AG04450 (cell line): ENCODE measurements around the gene IL3. TPM values are rescaled to one million over a fixed set of nuclear protein-coding genes. Genes with fewer than 3 reads are reported as not detected.

Experiments
- CTCF ChIA-PET: fragments of 300-600, 350-600 bp; formaldehyde crosslinking; extraction: SDS; loops from one replicate; lab custom pipeline; 2022; ENCODE audit warnings: antibody characterized with exemption, inconsistent platforms; lab: Charles Lee
- POLR2A ChIA-PET: fragments of 350-600 bp; formaldehyde crosslinking; extraction: SDS; loops from one replicate; lab custom pipeline; 2021; ENCODE audit warnings: antibody characterized with exemption, inconsistent platforms; lab: Yijun Ruan, JAX
- DNase-seq: peaks from one replicate; pipeline ENCODE4 v3.0.0-alpha.2; 2011; ENCODE audit warnings: low read depth, low spot score
- H3K27ac ChIP-seq: one replicate; pipeline ENCODE4 v1.5.1; 2012; ENCODE audit warnings: low read depth, low read length, control low read depth
- H3K27me3 ChIP-seq: one replicate; pipeline ENCODE4 v1.6.0; 2012; ENCODE audit warnings: low read length; ENCODE audit not compliant: control insufficient read depth, insufficient read depth
- H3K4me3 ChIP-seq: 2 replicates; pipeline ENCODE4 v1.5.1; 2011; ENCODE audit warnings: mild to moderate bottlenecking, low read depth, low read length, control low read depth
- H3K9me3 ChIP-seq: 2 replicates; pipeline ENCODE4 v1.5.1; 2012; ENCODE audit warnings: low read length; ENCODE audit not compliant: control insufficient read depth, insufficient read depth
- polyA plus RNA-seq: library from polyadenylated mRNA; depleted of rRNA; stranded (reverse); fragments of >200 nt; gene quantifications from 2 replicates; pipeline ENCODE4 v1.2.3, GENCODE V29; 2011
- TF ChIP-seq, protein P1 (sequence below): IDR thresholded peaks from 2 replicates; pipeline ENCODE4 v1.5.1; 2011; ENCODE audit warnings: low read depth, low read length, control low read depth, inconsistent platforms

Gene IL3
- polyA plus RNA-seq, 1 experiment: not detected

- H3K27ac ChIP-seq: no peak overlapping the region
- H3K4me3 ChIP-seq: no peak overlapping the region
- no peaks in the 10 kb centered on the region for H3K27me3 ChIP-seq
- peaks cover 2% of the 10 kb centered on the region; the same call in 1 of the 2 replicates for H3K9me3 ChIP-seq
- ChIA-PET CTCF (interaction anchor here (5.1 kb wide), 1 partner anchor 7 kb away, joined by 36 read pairs; no protein-coding TSS in a partner anchor), POLR2A (no interaction called here)
- TF ChIP-seq, protein P1, sequence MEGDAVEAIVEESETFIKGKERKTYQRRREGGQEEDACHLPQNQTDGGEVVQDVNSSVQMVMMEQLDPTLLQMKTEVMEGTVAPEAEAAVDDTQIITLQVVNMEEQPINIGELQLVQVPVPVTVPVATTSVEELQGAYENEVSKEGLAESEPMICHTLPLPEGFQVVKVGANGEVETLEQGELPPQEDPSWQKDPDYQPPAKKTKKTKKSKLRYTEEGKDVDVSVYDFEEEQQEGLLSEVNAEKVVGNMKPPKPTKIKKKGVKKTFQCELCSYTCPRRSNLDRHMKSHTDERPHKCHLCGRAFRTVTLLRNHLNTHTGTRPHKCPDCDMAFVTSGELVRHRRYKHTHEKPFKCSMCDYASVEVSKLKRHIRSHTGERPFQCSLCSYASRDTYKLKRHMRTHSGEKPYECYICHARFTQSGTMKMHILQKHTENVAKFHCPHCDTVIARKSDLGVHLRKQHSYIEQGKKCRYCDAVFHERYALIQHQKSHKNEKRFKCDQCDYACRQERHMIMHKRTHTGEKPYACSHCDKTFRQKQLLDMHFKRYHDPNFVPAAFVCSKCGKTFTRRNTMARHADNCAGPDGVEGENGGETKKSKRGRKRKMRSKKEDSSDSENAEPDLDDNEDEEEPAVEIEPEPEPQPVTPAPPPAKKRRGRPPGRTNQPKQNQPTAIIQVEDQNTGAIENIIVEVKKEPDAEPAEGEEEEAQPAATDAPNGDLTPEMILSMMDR: no peak
- DNase-seq: no peak
Observed at GRCh38 chr5:132070460-132071337, 10.2 kb downstream of the IL3 start.

GRCh38 chr5:132071338-132071707 is 10.9 kb downstream of the IL3 start:
- no peak overlapping the region for H3K4me3 ChIP-seq
- no peak for DNase-seq
- H3K9me3 ChIP-seq: peaks cover 2% of the 10 kb centered on the region; the same call in 1 of the 2 replicates
- H3K27ac ChIP-seq: no peak overlapping the region
- TF ChIP-seq, protein P1: no peak
- ChIA-PET POLR2A (no interaction called here), CTCF (interaction anchor here (0.6 to 5.1 kb wide), 2 partner anchors 8 to 144 kb away, joined by 4 to 36 read pairs; no protein-coding TSS in a partner anchor)
- H3K27me3 ChIP-seq: no peaks in the 10 kb centered on the region

GRCh38 chr5:132072070-132072469 is 11.6 kb downstream of the IL3 start:
- Histone ChIP-seq H3K27me3 (no peaks in the 10 kb centered on the region), H3K4me3 (no peak overlapping the region), H3K27ac (no peak overlapping the region), H3K9me3 (peaks cover 2% of the 10 kb centered on the region; the same call in 1 of the 2 replicates)
- TF ChIP-seq, protein P1: no peak
- ChIA-PET POLR2A (no interaction called here), CTCF (interaction anchor here (1.0 to 5.1 kb wide), 2 partner anchors 8 to 118 kb away, joined by 3 to 36 read pairs; no protein-coding TSS in a partner anchor)
- no peak for DNase-seq

DNA sequence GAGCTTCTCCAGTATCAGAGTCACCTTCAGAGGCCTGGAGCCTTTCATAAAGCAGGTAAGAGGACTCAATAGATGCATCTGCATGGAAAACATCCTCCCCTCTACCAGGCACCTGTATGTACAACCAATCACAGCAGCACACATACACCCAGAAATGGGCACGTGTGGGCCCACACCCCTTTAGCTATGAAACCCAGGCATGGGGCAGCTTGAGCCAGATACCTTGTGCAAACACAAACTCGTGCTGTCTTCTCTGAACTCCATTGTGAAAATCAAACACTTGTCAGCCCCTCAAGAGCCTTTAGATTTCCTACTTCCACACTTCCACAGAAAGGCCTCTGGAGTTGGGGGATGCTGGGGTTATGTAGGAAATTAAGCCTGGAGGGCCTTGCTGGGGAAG is 12.1 kb downstream of the IL3 start:
- Histone ChIP-seq H3K9me3 (peaks cover 2% of the 10 kb centered on the region; the same call in 1 of the 2 replicates), H3K27ac (no peak overlapping the region), H3K27me3 (no peaks in the 10 kb centered on the region), H3K4me3 (no peak overlapping the region)
- DNase-seq: no peak
- TF ChIP-seq, protein P1: no peak
- ChIA-PET CTCF (interaction anchor here (1.0 to 5.1 kb wide), 2 partner anchors 9 to 117 kb away, joined by 3 to 36 read pairs; no protein-coding TSS in a partner anchor), POLR2A (no interaction called here)
